HG02970 (cell line): ENCODE data around the gene KAT2B.
"Not testable (repeated sequence)": the region's sequence is repeated elsewhere in the genome, so short reads cannot be mapped to it uniquely, and the experiment has no call there.

Experiments used
- ATAC-seq: cut with Tn5 transposase; IDR thresholded peaks from one replicate; pipeline ENCODE4 v1.9.1; 2021; ENCODE audit warnings: mild to moderate bottlenecking, moderate library complexity, moderate number of reproducible peaks; ENCODE audit not compliant: unreplicated experiment, low FRiP score

The KAT2B gene

DNA sequence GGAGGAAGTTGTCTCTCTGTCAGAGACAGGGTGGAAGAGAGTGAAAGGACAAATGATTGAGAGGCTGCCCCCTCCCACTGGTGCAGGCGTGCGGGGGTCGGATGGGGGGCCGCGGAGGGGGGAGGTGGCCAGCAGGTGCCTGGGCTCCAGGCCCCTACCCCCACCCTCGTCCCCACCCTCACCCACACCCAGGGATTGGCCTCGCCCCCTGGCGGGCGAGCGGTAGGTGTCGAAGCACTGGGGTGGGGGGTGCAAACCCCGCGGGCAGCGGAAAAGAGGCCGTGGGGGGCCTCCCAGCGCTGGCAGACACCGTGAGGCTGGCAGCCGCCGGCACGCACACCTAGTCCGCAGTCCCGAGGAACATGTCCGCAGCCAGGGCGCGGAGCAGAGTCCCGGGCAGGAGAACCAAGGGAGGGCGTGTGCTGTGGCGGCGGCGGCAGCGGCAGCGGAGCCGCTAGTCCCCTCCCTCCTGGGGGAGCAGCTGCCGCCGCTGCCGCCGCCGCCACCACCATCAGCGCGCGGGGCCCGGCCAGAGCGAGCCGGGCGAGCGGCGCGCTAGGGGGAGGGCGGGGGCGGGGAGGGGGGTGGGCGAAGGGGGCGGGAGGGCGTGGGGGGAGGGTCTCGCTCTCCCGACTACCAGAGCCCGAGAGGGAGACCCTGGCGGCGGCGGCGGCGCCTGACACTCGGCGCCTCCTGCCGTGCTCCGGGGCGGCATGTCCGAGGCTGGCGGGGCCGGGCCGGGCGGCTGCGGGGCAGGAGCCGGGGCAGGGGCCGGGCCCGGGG, at the start of gene KAT2B:
Gene KAT2B (plus strand): TSS at position 682 of the 783 bp plus-strand sequence. CDS start 32 bp downstream, at position 714.
- ATAC-seq = peak; percentile 62

DNA sequence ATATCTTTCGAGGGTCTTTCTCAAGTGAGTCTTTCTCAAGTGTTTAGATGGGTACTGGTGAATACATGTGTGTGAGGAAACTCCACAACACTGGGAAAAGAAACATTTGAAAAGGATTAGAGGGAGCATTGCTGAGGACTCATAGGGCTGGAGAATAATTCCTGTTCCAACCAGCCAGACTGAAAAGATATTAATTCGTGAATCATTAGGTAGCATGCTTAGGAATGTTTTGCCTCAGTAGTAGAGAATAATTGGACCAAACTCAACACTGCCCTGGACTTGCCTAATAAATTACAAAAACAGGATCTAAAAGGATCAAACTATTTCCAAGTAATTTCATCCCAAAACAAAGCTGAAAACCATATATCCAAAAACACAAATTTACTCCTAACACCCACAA, 45.5 kb upstream of the KAT2B start:
- no peak for ATAC-seq

DNA sequence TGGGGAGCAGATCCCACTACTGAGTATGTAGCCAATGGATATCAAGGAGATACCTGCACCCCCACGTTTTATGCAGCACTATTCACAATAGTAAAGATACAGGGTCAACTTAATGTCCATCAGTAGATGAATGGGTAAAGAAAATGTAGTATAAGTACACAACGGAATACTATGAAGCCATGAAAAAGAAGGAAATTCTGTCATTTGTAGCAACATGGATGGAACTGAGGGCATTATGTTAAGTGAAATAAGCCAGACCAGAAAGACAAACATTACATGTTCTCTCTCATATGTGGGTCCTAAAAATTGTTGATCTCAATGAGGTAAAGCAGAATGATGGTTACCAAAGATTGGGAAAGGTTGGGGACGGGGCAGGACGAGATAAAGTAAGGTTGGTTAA, 42.7 kb upstream of the KAT2B start:
- no peak for ATAC-seq

DNA sequence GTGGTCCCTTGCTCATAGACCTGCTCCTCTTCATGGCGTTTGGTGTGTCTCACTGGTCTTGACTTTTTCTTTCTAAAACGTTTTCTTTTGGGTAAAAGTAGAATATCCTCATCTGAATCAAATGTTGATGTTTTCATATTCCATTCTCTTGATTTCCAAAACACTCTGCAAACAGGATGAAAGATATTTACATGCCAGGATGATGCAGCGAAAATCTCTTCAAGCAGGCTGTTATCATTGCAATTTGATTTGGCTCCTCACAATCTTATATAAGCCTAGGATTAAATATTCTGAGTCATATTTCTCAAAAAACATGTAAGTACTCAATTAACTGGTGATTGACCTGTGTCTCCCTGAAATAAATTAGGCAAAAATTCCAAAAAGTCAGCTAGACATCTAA, 38.3 kb upstream of the KAT2B start:
- no peak for ATAC-seq

DNA sequence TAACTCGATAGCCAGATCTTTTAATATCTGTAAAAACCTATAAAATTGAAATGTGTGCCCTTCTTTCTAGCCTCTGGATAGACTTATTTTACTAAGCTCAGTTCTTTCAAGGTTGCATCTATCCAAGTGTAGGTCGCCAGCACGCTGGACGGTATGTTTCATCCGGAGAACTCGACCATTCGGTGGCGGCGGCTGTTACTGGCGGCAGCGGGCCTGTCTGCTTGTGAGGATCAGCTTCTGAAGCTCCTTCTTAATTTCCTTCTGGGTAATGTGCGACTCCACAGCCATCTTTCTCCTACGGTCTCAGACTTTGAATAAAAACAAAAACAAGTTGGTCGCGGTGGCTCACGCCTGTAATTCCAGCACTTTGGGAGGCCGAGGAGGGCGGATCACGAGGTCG, 32.3 kb upstream of the KAT2B start:
- no peak for ATAC-seq

DNA sequence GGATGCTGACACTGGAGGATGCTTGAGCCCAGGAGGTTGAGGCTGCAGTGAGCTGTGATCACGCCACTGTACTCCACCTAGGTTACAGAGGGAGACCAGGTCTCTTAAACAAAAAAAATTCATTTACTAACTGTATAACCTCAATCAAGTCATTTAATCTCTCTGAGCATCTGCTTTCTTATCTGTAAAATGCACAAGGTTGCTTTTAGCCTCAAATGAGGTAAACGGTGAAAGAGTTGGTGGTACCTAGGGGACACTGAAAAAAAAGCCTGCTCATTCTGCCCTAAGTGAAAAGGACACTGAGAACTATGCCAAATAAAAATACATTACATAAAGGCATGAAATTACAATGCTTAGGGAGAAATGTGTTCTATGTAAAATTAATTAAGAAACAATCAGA, 31.6 kb upstream of the KAT2B start:
- no peak for ATAC-seq

DNA sequence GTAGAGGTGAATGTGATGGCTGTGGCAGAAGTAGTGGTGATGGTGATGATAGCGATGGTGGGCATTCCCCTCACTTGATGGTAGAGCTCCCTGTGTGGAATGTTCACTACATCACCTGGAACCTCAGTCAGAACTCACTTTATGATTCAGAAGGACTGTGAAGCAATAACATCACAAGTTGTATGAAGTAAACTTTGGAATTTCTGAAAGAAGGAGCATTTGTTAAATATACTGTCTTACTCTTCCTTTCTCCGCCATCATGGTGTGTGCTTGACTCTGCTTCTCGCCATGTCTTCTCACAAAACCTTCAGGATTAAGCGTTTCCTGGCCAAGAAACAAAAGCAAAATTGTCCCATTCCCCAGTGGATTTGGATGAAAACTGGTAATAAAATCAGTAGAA, 28.1 kb upstream of the KAT2B start, which contains the start of gene PP2D1:
Gene PP2D1 (minus strand): TSS at position 101 of the 400 bp plus-strand sequence. CDS start 192 bp downstream, outside the sequence.
- no peak for ATAC-seq

DNA sequence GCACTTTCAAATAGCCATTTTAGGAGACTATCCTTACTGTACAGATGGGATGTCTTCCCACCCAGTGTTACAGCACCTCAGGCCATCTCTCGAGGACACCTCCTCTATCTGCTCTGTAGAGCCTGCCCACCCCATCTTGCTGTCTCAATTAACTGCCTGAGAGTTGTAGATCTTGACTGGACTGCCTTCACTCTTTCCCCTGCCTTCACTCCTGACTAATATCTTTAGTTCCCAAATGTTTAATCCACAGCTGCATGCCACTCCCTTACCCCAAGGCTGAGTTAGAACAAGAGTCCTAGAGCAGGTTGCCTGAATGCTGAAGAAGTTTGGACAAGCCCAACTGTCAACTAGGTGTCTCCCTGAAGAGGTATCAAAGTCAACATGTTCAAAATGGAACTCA, 26.9 kb upstream of the KAT2B start:
- no peak for ATAC-seq

DNA sequence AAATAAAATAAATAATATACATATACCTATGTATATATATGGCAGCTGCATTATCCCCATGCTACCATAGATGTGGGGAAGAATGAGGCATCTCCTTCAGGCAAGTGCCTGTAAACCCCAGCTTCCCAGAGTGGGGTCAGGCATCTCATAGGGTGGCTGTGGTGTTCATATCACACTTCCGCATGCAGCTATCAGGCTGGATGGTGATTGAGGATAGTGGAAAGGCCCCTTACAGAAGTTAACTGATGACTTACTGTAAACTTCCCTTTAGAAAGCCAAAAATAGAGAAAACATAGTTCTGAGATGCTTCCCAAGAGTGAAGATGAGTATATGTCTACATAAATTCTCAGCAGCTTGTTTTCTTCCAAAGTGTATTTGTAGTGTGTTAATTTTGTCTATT, 24.7 kb upstream of the KAT2B start:
- ATAC-seq = no peak

DNA sequence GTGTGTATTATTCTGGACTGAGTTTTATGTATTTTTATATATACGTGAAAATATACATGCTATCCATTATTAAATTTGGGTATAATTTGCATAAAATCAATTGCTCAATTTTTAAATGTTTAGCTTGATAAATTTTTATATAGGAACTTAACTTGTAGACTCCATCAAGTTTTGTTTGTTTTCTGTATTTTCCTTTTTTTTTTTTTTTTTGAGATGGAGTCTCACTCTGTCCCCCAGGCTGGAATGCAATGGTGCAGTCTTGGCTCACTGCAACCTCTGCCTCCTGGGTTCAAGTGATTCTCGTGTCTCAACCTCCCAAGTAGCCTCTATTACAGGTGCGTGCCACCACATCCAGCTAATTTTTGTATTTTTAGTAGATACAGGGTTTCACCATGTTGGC, 24.2 kb upstream of the KAT2B start:
- ATAC-seq = not testable (repeated sequence)

DNA sequence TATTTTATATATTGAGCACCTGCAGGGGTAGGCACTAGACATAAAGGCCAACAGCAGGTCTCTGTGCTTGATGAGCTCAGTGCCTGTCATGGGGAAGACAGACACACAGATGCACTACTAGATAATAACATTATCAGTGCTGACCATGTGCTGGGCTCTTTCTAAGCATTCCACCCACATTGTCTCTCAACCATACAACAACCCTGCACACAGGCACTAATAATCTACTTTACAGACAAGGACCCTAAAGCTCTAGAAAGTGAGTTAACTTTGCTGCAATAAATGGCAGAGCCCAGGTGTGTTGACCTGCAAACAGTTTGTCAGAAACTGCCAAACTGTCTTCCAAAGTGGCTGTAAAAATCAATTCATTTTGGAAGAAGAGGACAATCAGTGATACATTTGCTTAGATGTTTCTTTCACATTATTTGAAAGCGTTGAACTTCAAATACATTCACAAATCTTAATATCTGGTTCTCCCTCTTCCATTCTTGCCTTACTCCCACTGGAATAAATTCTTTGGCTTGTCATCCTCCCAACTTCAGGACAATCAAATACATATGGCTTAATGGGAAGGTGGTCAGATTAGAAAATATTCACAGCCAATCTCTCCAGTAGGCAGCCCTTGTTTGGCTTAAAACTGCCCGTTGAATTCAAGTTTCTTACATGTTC, 17.2 kb upstream of the KAT2B start:
- ATAC-seq = no peak

DNA sequence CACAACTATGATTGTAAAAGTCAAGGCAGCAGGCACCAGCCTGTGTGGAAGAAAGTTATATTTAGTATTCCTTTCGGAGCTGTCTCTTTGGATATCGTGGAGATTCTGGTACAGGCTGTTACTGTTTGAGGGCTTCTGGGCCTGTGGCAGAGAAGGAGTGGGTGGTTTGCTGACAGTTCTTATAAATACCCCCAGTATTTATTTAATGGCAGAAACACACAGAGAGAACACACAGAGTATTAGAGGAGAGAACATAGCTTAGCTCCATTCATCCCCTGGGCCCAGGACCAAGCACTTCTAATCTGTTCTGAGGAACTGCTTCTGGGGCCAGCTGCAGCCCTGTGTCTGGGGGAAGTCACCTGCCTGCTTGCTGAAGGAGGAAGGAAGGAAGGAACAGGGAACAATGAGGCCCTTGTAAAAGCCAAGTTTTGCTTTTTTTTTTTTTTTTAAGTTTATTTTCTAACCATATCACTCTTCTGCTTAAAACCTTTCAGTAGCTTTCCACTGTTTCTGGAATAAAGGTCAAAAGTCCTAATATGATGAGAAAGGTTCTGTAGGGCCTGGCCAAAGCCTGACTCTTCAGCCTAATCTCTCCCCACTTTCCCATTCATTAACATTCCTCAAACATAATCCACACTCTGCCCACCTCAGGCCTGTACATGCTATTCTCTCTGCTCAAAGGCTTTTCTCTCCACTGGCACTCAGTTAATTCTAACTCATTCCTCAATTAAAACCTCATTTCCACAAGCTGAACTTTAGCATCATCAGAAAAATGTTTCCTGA, 16.4 kb upstream of the KAT2B start:
- no peak for ATAC-seq

DNA sequence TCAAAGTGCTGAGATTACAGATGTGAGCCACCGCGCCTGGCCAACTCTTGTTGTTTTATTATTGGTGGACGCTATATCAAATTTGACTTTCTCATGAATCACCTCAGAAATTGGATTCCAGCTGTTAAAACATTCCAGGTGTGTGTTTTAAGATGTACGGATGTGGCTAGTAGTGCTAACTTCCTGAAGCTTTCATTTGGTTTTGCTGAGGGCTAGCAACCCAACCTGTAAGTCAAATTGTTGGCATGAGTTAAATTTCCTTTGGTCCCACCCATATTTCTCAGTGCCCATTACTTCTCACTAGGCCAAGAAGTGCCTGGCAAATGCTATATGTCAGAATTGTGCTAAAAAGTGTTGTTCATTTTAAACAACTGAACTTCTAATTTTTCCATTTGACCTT, 13.1 kb upstream of the KAT2B start:
- no peak for ATAC-seq

DNA sequence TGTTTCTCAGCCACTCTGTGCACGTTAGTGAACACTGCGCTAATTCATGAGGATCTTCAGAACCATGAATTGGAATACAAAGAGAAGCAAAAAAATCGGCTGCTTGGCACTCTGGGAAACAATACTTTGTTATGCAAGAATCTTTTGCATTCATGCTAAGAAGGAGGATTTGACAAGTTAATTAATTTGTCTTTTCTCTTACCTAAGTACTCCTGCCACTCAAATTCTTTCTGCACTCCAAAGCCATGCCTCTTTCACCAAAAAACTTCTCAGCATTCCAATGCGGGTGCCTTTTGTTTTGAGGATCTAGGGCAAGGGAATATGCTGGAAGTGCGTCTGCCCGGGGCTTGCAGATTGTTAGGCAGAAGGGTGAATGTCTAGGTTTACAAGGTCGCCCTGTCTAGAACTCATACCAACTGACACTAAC, 11.3 kb upstream of the KAT2B start:
- ATAC-seq = no peak

DNA sequence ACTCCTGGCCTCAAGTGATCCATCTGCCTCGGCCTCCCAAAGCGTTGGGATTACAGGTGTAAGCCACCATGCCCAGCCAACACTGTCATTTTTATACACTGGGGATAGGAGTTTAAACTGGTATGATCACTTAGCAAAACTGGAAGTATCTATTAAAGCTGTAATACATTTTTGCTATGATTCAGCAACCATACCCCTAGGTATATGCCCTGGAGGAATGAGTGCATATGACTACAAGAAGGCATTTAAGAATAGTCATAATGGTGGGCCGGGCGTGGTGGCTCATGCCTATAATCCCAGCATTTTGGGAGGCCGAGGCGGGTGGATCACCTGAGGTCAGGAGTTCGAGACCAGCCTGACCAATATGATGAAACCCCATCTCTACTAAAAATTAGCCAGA, 8.3 kb upstream of the KAT2B start:
- not testable (repeated sequence) for ATAC-seq

DNA sequence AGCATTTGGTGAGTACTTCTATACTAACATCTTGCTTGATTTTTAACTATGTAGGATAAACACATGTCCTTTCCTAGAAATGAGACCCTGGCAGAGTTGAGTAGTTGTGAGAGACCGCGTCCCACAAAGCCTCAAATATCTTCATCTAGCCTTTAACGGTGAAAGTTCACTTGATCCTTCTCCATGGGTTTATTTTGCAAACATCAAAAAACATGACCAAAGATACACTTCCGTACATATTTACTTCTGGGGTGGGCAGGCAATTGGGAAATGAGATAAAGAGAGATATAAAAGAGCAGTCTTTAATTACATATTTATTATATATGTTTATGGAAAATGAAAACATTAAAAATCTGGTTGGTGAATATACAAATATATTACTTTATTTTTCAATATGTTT, 5.2 kb upstream of the KAT2B start:
- ATAC-seq = no peak

DNA sequence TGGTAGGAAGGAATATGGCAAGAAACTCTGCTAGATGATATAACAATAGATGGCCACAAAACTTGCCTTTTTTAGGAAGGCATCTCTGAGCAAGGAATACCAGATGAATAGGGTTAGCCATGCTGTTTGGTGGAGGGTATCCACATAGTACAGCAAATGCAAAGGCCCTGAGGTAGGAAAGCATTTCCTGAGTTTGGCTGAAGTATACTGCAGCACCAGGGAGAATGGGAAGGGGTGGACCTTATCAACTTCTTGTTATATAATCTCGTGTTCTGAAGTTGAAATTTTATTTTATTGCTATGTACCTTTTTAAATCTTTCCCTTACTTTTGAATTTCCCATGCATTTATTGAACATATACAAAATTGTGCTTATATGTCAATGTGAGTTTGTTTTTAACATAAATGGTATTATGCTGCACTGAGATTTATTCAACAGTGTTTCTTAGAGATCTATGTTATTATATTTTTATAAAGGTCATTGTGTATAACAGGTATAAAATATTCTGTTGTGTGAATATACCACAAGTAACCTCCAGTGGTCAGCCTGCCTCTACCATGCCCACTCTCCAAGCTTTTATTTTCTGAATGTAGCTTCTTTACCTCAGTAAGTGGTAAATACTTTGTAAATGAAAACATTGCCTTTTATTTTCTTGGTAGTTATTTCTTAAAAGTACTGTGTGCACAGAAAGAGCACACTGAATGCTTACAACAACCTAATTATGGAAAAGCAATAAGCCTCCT, 2.8 kb upstream of the KAT2B start:
- no peak for ATAC-seq

DNA sequence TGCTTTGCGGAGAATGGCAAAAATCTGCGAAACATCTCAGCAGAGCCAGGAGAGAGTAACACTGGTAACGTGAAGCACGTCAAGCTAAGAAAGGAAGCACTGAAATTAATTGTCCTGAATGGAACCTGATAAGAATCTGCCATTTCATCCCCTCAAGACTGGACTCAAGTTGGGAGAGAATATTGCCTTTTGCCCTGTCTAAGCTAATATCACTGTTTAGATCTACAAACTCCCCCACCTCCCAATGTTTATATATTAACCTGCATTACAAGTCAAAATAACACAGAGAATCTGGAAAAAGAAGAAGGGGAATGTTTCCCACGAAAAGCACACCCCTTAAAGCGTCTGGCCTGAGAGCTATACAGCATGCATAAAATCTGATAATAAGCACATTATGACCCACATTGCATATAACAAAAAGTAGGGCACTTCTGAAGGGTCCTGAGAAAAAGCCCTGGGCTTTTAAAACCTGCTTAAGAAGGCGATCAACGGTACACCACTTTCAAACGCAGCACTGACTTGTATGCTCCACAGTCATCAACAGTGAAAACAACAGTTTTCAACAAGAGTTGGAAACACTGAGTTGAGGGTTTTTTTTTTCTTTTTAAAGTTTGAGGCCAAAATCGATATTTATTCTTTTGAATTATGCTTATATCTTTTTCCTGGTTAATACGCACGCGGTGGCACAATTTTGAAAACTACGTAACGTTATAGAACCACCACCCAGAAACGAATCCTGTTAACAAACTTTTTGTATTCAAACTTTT, 1.4 kb upstream of the KAT2B start:
- ATAC-seq = no peak

DNA sequence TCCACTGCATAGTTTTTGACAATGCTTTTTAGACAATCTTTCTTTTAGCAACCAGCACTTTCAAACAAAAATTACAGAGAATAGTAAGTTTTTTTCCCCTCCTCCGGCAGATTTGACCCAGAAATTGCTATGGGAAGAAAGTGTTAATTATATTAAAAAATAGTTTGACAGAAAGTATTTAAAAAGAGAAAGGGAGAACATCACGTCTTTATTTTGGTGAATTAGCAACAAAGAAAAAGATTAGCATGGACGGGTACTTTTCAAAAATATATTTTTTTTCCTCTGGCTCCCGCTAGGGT, 831 bp upstream of the KAT2B start:
- ATAC-seq = no peak
